ENCODE results near the gene SLC3A2.

- TF ChIP-seq GATA3 (IDR thresholded peaks at IDR 0.05; ENCODE audit: low read depth, low read length) (no peak), GATA2 (IDR thresholded peaks at IDR 0.05; ENCODE audit: low read depth, low read length) (no peak)
Observed at GRCh38 chr11:62892077-62892922, 11.6 kb downstream of the SLC3A2 start.
